ENCODE results near the gene PFN3.

DNA sequence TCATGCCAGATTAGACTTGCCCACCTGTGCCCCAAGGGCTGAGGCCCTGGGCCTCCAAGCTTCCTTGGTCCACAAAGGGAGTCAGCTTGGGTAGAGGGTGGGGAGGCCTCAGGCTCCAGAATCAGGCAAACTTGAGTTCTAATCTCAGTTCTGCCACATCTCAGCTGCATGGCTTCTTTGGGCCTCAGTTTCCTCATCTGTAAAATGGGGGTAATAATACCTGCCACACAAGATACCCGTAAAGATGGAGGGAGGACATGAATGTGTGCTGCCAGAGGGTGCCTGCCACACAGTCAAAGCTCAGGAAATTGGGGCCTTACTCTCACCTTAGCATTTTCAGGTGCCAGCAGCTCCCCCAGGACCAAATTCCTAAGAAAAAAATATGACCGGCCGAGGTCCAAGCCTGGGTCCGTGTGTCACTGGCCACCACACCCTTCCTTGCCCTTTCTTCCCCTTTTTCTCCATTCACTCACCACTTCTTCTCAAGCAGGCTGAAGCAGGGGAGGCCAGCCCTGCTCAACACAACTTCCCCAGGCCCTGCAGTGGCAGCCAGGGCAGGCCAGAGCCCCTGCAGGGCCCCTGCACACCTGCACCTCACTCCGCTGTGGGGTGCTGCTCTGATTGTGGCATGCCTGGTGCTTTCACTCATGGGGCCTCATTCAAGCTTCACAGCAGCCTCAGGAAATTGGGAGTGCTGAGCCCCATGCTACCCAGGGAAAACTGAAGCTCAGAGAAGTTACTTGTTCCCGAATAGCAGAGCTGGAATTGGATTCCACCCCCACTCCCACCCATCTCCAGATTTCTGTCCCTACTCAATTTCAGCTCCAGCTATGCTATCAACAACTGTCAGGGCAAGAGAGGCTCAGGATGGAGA, 38.8 kb downstream of the PFN3 start:
- TF ChIP-seq, protein P1, sequence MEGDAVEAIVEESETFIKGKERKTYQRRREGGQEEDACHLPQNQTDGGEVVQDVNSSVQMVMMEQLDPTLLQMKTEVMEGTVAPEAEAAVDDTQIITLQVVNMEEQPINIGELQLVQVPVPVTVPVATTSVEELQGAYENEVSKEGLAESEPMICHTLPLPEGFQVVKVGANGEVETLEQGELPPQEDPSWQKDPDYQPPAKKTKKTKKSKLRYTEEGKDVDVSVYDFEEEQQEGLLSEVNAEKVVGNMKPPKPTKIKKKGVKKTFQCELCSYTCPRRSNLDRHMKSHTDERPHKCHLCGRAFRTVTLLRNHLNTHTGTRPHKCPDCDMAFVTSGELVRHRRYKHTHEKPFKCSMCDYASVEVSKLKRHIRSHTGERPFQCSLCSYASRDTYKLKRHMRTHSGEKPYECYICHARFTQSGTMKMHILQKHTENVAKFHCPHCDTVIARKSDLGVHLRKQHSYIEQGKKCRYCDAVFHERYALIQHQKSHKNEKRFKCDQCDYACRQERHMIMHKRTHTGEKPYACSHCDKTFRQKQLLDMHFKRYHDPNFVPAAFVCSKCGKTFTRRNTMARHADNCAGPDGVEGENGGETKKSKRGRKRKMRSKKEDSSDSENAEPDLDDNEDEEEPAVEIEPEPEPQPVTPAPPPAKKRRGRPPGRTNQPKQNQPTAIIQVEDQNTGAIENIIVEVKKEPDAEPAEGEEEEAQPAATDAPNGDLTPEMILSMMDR (IDR thresholded peaks at IDR 0.05) = no peak
- TF ChIP-seq EP300 (IDR thresholded peaks at IDR 0.05) (no peak), POLR2A (IDR thresholded peaks at IDR 0.05) (no peak)

Measured in gastroesophageal sphincter (tissue), 3 donors.